Dedifferentiated amniotic fluid mesenchymal stem cell (primary cell): Measurements from ENCODE around the gene ABCB11.
"Not testable (repeated sequence)": the region's sequence is repeated elsewhere in the genome, so short reads cannot be mapped to it uniquely, and the experiment has no call there.

Source experiments
- DNase-seq: peaks from one replicate; pipeline ENCODE4 v3.0.0-alpha.2; 2016; ENCODE audit errors: extremely low spot score

The ABCB11 gene

DNA sequence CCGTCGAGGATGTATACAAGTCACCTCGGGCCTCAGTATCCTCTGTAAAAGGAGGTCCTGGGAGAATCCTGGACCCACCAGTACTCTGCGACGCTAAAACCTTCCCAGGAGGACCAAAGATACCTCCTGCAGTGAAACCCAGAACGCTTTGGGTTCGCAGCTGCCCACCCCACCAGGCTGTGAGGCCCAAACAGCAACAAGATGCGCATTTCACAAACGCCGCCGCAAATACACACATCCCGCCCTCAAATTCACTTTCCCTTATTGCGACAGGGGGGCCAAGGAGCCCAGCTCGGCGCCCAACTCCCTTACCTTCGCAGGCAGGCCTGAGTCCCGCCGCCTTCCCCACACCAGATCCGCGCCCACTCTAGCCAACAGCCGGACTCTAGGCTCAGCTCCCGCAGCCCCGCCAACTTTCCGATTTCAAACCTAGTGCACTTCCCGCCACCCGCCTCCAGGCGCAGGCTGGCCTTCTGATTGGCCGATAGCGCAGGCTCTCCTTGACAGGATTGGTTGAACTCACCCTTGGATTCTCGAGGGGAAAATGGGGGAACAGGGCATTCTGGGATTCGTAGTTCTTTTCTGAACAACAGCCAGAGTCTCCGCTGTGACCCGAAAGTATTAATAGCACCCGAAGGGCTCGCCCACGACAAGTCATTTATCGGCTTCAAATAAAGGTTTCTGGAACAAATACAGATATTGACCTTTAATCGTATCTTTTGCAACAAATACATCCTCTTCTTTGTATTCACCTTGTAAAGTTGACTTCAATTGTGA lies 140.9 kb downstream of the ABCB11 start, which contains the start of gene SPC25:
SPC25 (minus strand) TSS at position 425 of the 777 bp plus-strand sequence. CDS start 911 bp downstream, outside the sequence.
- peak; percentile 91 for DNase-seq

DNA sequence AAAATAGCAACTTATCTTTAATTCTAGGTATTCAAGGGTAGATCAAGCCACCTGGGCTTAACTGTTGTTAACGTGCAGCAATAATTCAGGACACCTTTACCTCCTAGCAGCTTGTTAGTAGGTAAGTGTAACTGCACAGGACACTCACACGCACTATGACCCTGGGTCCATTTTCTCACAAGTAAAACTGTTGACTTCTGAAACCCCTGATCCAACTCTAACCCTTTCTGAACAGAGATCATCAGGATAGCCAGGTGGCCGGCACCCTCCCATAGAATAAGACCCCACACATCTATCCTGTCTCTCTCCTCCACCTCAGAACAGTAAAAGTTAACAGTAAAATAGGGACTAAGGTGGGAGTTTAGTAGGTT lies 141.5 kb downstream of the ABCB11 start:
- no peak for DNase-seq

GRCh38 chr2:168884975-168885374 lies 146.1 kb downstream of the ABCB11 start:
- no peak for DNase-seq

GRCh38 chr2:168882163-168882562 lies 149.0 kb downstream of the ABCB11 start:
- not testable (repeated sequence) for DNase-seq

DNA sequence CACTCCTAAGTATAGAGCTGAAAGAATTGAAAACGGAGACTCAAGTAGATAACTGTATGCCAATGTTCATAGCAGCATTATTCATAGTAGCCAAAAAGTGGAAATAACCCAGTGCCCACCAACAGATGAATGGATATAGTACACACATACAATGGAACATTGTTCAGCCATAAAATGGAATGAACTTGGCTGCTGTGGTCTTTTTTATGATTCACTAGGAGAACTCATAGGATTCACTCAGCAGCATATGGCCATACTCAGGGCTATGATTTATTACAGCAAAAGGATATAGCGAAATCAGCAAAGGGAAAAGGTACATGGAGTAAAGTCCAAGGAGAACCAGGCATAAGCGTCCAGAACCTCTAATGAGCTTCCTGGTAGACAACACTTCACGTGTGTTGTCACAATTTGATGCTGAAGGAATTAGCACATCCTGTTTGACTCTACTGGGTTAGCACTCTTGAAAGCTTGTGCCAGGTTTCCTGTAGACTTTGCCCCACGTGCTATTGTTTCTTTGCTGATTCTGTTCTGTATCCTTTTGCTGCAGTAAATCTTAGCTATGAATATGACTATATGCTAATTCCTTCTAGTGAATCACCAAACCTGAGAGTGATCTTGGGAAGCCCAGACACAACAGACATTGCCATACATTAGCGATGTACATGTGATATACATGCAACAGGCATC lies 156.6 kb downstream of the ABCB11 start:
- no peak for DNase-seq

- not testable (repeated sequence) for DNase-seq
Measured at GRCh38 chr2:168870824-168871223, 160.3 kb downstream of the ABCB11 start.
